NCI-H69 (cell line): Measurements from ENCODE around the gene SNTG2.

Experiments used
- DNase-seq: peaks from one replicate; lab custom pipeline; 2025; lab: John Stamatoyannopoulos, UW

SNTG2 gene

GRCh38 chr2:1147873-1148612, 197.4 kb downstream of the SNTG2 start:
- no peak for DNase-seq

- no peak for DNase-seq
Observed at GRCh38 chr2:1150724-1151511, 200.3 kb downstream of the SNTG2 start.

- no peak for DNase-seq
Observed at GRCh38 chr2:1152375-1152774, 201.7 kb downstream of the SNTG2 start.

- no peak for DNase-seq
Observed at GRCh38 chr2:1153920-1154319, 203.3 kb downstream of the SNTG2 start.

GRCh38 chr2:1154710-1155594, 204.3 kb downstream of the SNTG2 start:
- DNase-seq: no peak

GRCh38 chr2:1156059-1156458, 205.4 kb downstream of the SNTG2 start:
- no peak for DNase-seq

- DNase-seq: no peak
Observed at GRCh38 chr2:1156531-1156930, 205.9 kb downstream of the SNTG2 start.

- no peak for DNase-seq
Observed at GRCh38 chr2:1157107-1157506, 206.5 kb downstream of the SNTG2 start.

GRCh38 chr2:1159013-1159412, 208.4 kb downstream of the SNTG2 start:
- no peak for DNase-seq

- DNase-seq: no peak
Observed at GRCh38 chr2:1162246-1162645, 211.6 kb downstream of the SNTG2 start.

GRCh38 chr2:1162768-1163584, 212.3 kb downstream of the SNTG2 start:
- no peak for DNase-seq

GRCh38 chr2:1166976-1167375, 216.3 kb downstream of the SNTG2 start:
- DNase-seq: no peak

GRCh38 chr2:1168846-1169245, 218.2 kb downstream of the SNTG2 start:
- no peak for DNase-seq

GRCh38 chr2:1169291-1169949, 218.8 kb downstream of the SNTG2 start:
- no peak for DNase-seq

GRCh38 chr2:1170241-1170640, 219.6 kb downstream of the SNTG2 start:
- no peak for DNase-seq

- no peak for DNase-seq
Observed at GRCh38 chr2:1170711-1171110, 220.1 kb downstream of the SNTG2 start.

- DNase-seq: no peak
Observed at GRCh38 chr2:1173528-1173927, 222.9 kb downstream of the SNTG2 start.

- DNase-seq: no peak
Observed at GRCh38 chr2:1181893-1182292, 231.2 kb downstream of the SNTG2 start.

- DNase-seq: no peak
Observed at GRCh38 chr2:1183300-1183699, 232.7 kb downstream of the SNTG2 start.

- no peak for DNase-seq
Observed at GRCh38 chr2:1186421-1186820, 235.8 kb downstream of the SNTG2 start.

GRCh38 chr2:1187189-1187588, 236.5 kb downstream of the SNTG2 start:
- no peak for DNase-seq
